ENCODE measurements around the gene CFAP251. TPM values are rescaled to one million over a fixed set of nuclear protein-coding genes. Genes with fewer than 3 reads are reported as not detected.
"Not testable (repeated sequence)": the region's sequence is repeated elsewhere in the genome, so short reads cannot be mapped to it uniquely, and the experiment has no call there.

CFAP251 gene
- total and polyA plus RNA-seq, 5 donors, result 0.54 to 0.91 (median 0.66) TPM

- Histone ChIP-seq H3K9me3 (ENCODE audit: control insufficient read depth, low read length) (no peaks in the 10 kb centered on the region), H3K27ac (ENCODE audit: low read length) (no peak overlapping the region), H3K4me3 (ENCODE audit: low read length) (no peak overlapping the region), H3K4me1 (ENCODE audit: control insufficient read depth, insufficient read depth, low read length) (no peaks in the 10 kb centered on the region), H3K27me3 (ENCODE audit: control insufficient read depth, insufficient read depth) (no peaks in the 10 kb centered on the region)
- DNase-seq (peak in 1 of 3 donors; percentile 39), ATAC-seq (no peak)
- intact Hi-C loops (cut with DNase I), result no loop called here
- 67% methylated on average over 11 of the region's 11 CpGs for WGBS
Measured at GRCh38 chr12:121980191-121980891, 61.9 kb downstream of the CFAP251 start.

GRCh38 chr12:121980892-121981272 is 62.5 kb downstream of the CFAP251 start:
- WGBS, result 89% methylated on average over 14 of the region's 14 CpGs
- intact Hi-C loops (cut with DNase I), result no loop called here
- no peaks in the 10 kb centered on the region for H3K27me3 ChIP-seq (ENCODE audit: control insufficient read depth, insufficient read depth)
- no peak overlapping the region for H3K27ac ChIP-seq (ENCODE audit: low read length)
- H3K9me3 ChIP-seq (ENCODE audit: control insufficient read depth, low read length), result no peaks in the 10 kb centered on the region
- no peak overlapping the region for H3K4me3 ChIP-seq (ENCODE audit: low read length)
- ATAC-seq (no peak), DNase-seq (no peak)
- no peaks in the 10 kb centered on the region for H3K4me1 ChIP-seq (ENCODE audit: control insufficient read depth, insufficient read depth, low read length)

DNA sequence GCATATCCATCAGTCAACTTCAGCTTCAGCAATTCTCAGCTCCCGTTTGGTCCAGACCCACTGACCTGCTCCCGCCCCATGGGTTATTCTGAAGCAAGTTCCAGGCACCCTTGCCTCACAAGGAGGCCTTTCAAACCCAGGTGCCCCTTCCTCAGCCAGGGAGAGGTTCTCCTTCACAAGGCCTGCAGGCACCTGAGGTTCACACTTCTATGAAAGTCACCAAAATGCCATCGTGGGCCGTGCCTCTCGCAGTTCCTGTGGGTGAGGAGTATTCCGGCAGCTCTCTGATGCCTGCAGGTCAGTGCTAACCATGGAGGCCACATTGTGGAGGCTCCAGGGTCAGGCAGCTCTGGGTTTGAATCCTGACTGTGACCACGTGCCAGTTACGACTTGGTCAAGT is 63.1 kb downstream of the CFAP251 start:
- Histone ChIP-seq H3K4me3 (ENCODE audit: low read length) (no peak overlapping the region), H3K27me3 (ENCODE audit: control insufficient read depth, insufficient read depth) (no peaks in the 10 kb centered on the region), H3K27ac (ENCODE audit: low read length) (no peak overlapping the region), H3K4me1 (ENCODE audit: control insufficient read depth, insufficient read depth, low read length) (no peaks in the 10 kb centered on the region), H3K9me3 (ENCODE audit: control insufficient read depth, low read length) (no peaks in the 10 kb centered on the region)
- intact Hi-C loops (cut with DNase I), result no loop called here
- ATAC-seq, result no peak
- DNase-seq, result no peak
- WGBS, result 89% methylated on average over 8 of the region's 8 CpGs

GRCh38 chr12:121982950-121983349 is 64.6 kb downstream of the CFAP251 start:
- intact Hi-C loops (cut with DNase I), result no loop called here
- Histone ChIP-seq H3K4me1 (ENCODE audit: control insufficient read depth, insufficient read depth, low read length) (no peaks in the 10 kb centered on the region), H3K9me3 (ENCODE audit: control insufficient read depth, low read length) (no peaks in the 10 kb centered on the region), H3K27ac (ENCODE audit: low read length) (no peak overlapping the region), H3K4me3 (ENCODE audit: low read length) (no peak overlapping the region), H3K27me3 (ENCODE audit: control insufficient read depth, insufficient read depth) (no peaks in the 10 kb centered on the region)
- DNase-seq (no peak), ATAC-seq (no peak)
- WGBS, result 97% methylated on average over 6 of the region's 6 CpGs

DNA sequence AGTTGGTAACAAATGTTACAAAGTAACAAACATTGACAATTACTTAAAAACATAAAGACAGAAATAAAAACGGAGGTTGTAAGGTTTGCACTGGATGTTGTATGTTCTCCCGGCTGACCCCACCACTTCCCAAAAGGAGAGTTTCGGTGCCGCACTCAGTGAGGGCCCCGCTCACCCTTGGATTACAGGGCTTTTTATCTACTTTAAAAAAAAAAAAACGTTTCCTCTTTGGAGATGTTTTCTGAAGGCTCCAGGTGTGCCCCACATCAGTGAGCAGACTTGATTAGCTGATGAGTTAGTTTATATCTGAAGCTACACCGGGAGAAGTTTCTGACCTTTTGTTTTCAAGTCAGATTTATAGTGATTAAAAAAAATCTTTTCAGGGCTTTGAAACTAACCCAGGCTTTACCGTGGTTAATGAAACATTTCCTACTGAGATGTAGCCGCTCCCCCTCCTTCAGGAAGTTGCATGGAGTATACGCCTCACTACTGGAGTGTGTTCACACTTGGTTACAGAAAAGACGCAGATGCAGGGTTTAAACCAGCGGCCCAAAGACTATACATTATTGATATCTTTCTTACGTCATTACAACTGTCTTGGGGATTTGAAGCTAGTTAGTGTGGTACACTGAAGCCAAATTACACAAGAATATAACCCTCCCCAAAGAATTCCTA is 65.3 kb downstream of the CFAP251 start:
- DNase-seq, result no peak
- Histone ChIP-seq H3K9me3 (ENCODE audit: control insufficient read depth, low read length) (no peaks in the 10 kb centered on the region), H3K4me1 (ENCODE audit: control insufficient read depth, insufficient read depth, low read length) (no peaks in the 10 kb centered on the region), H3K27ac (ENCODE audit: low read length) (no peak overlapping the region), H3K27me3 (ENCODE audit: control insufficient read depth, insufficient read depth) (no peaks in the 10 kb centered on the region), H3K4me3 (ENCODE audit: low read length) (no peak overlapping the region)
- peak in 1 of 2 donors; percentile 43 for ATAC-seq
- WGBS, result 49% methylated on average over 13 of the region's 13 CpGs
- intact Hi-C loops (cut with DNase I), result no loop called here

- H3K4me3 ChIP-seq (ENCODE audit: low read length), result no peak overlapping the region
- no peaks in the 10 kb centered on the region for H3K9me3 ChIP-seq (ENCODE audit: control insufficient read depth, low read length)
- intact Hi-C loops (cut with DNase I), result no loop called here
- no peak overlapping the region for H3K27ac ChIP-seq (ENCODE audit: low read length)
- ATAC-seq (no peak), DNase-seq (no peak)
- no peaks in the 10 kb centered on the region for H3K4me1 ChIP-seq (ENCODE audit: control insufficient read depth, insufficient read depth, low read length)
- H3K27me3 ChIP-seq (ENCODE audit: control insufficient read depth, insufficient read depth), result no peaks in the 10 kb centered on the region
- WGBS, result 84% methylated on average over 14 of the region's 14 CpGs
Measured at GRCh38 chr12:121986489-121987245, 68.3 kb downstream of the CFAP251 start.

DNA sequence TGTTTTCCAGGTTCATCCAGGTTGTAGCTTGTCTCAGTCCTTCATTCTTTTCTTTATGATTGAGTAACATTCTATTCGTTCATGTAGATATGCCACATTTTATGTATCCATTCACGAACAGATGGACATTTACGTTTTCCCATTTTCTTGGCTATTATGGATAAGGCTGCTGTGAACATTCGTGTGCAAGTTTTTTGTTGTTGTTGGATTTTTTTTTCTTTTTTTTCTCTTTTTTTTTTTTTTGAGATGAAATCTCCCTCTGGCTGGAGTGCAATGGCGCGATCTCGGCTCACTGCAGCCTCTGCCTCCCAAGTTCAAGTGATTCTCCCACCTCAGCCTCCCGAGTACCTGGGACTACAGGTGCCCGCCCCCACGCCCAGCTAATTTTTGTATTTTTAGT is 70.1 kb downstream of the CFAP251 start:
- H3K27ac ChIP-seq (ENCODE audit: low read length); intact Hi-C loops (cut with DNase I); H3K27me3 ChIP-seq (ENCODE audit: control insufficient read depth, insufficient read depth); H3K9me3 ChIP-seq (ENCODE audit: control insufficient read depth, low read length); ATAC-seq; DNase-seq; H3K4me3 ChIP-seq (ENCODE audit: low read length); H3K4me1 ChIP-seq (ENCODE audit: control insufficient read depth, insufficient read depth, low read length): not testable (repeated sequence)
- 91% methylated on average over 10 of the region's 10 CpGs for WGBS

- ATAC-seq (peak in 1 of 2 donors; percentile 33), DNase-seq (no peak)
- Histone ChIP-seq H3K4me3 (ENCODE audit: low read length) (no peak overlapping the region), H3K4me1 (ENCODE audit: control insufficient read depth, insufficient read depth, low read length) (no peaks in the 10 kb centered on the region), H3K27ac (ENCODE audit: low read length) (no peak overlapping the region), H3K9me3 (ENCODE audit: control insufficient read depth, low read length) (no peaks in the 10 kb centered on the region), H3K27me3 (ENCODE audit: control insufficient read depth, insufficient read depth) (no peaks in the 10 kb centered on the region)
- WGBS, result 91% methylated on average over 14 of the region's 14 CpGs
- intact Hi-C loops (cut with DNase I), result no loop called here
Measured at GRCh38 chr12:121989276-121990113, 71.1 kb downstream of the CFAP251 start.

GRCh38 chr12:121990114-121990647 is 71.8 kb downstream of the CFAP251 start:
- H3K27me3 ChIP-seq (ENCODE audit: control insufficient read depth, insufficient read depth), result no peaks in the 10 kb centered on the region
- peak in 1 of 2 donors; percentile 41 for ATAC-seq
- intact Hi-C loops (cut with DNase I), result no loop called here
- H3K9me3 ChIP-seq (ENCODE audit: control insufficient read depth, low read length), result no peaks in the 10 kb centered on the region
- DNase-seq, result no peak
- 93% methylated on average over 6 of the region's 6 CpGs for WGBS
- no peaks in the 10 kb centered on the region for H3K4me1 ChIP-seq (ENCODE audit: control insufficient read depth, insufficient read depth, low read length)
- no peak overlapping the region for H3K4me3 ChIP-seq (ENCODE audit: low read length)
- H3K27ac ChIP-seq (ENCODE audit: low read length), result no peak overlapping the region

GRCh38 chr12:121990692-121991603 is 72.6 kb downstream of the CFAP251 start:
- H3K9me3 ChIP-seq (ENCODE audit: control insufficient read depth, low read length), result no peaks in the 10 kb centered on the region
- H3K4me1 ChIP-seq (ENCODE audit: control insufficient read depth, insufficient read depth, low read length), result no peaks in the 10 kb centered on the region
- no peaks in the 10 kb centered on the region for H3K27me3 ChIP-seq (ENCODE audit: control insufficient read depth, insufficient read depth)
- 77% methylated on average over 10 of the region's 10 CpGs for WGBS
- no peak for DNase-seq
- intact Hi-C loops (cut with DNase I), result no loop called here
- no peak for ATAC-seq
- no peak overlapping the region for H3K4me3 ChIP-seq (ENCODE audit: low read length)
- no peak overlapping the region for H3K27ac ChIP-seq (ENCODE audit: low read length)
